ENCODE results near the gene PCDHGA1.
A peak's percentile ranks its signal among the peaks of the same experiment; 100 is the strongest.

PCDHGA1 gene

DNA sequence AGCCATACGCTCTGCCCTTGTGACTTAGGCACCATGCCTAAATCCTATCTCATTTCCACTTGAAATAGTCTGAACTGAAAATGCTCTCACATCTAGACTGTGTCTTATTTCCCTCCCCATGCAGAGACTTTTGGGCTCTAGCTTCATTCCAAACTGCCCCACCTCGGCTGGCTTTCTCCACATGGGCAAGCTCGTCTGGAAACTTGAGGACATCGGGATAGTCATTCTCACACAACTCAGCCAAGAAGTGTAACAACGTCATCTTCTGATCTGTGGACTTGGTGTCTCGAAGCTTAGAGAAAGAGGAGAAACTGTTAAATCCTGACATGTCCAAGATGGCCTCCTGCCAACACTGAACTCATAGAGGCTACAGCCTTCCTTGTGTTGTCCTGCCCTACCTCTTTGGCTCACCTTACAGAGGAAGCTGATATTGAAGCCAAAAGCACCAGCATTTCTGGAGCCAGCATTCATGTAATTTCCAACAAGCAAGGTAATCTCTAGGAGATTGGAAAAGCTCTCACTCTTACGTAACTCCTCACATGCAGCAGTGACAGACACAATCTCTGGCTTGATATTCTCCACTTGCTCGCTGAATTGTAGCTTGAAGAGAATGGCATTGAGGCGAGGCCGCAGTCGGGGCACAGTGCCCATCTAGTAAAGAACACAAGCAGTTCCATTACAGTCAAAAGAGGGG is 198.1 kb downstream of the PCDHGA1 start:
- DNase-seq (ENCODE audit: extremely low read depth in 1 of 2, low read depth in 1 of 2) = no peak

DNA sequence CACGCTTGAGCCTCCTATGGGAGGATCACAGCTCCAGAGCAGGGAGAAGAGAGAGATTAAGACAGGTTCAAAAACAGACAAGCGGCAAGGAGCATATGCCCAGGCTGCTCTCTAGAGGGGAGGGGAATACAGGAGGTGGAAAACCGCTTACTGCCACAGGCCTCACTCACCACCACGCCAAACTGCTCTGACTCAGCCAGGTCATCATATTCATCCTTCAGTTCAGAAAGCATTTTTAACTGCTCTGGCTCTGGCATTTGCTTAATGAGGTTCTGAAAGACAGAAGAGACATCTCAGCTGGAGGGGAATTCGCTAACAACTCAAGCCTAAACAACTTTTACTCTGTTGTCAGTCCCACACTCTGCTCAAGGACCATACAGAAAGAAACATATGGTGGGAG is 198.7 kb downstream of the PCDHGA1 start:
- no peak for DNase-seq (ENCODE audit: extremely low read depth in 1 of 2, low read depth in 1 of 2)

DNA sequence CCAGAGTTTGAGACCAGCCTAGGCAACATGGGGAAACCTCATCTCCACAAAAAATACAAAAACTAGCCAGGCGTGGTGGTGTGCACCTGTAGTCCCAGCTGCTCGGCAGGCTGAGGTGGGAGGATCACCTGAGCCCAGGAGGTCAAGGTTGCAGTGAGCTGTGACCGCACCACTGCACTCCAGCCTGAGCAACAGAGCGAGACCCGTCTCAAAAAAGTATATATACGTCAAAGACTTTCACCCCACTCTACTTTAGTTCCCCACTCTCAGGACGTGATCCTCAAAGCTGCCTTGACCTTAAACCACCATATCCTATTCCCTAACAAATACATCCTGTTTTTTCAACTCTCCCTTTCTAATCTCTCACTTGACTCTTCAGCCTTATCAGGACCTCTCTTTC is 199.6 kb downstream of the PCDHGA1 start:
- no peak for DNase-seq (ENCODE audit: extremely low read depth in 1 of 2, low read depth in 1 of 2)

DNA sequence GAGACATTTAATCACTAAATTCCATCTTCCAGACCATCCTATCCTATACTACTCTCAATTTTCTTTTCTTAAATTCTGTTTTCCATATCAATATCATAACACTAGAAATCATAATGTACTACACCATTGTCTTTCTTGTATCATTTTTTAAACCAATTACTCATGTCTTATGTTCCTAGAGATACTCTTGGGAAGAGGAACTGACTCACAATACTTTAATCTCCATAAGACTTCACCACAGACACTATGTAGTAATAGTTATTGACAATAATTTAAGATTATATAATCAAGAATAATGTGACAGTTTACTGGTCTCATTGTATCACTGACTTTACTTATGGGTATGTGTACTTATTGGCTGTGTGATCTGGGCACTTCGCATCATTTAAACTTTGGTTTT is 202.4 kb downstream of the PCDHGA1 start:
- no peak for DNase-seq (ENCODE audit: extremely low read depth in 1 of 2, low read depth in 1 of 2)

DNA sequence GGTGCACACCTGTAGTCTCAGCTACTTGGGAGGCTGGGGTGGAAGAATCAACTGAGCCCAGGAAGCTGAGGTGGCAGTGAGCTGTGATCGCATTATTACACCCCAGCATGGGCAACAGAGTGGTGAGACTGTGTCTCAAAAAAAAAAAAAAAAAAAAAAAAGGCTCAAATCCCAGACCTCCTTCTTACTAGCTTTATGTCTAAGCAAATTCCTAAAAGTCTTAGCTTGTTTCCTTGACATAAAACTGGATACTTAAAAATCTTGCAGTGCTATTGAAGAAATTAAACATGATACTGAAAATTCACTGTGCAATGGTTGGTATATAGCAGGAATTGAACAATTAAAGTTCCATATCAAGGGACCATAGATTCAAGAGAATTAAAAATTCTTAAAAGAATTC is 203.6 kb downstream of the PCDHGA1 start:
- no peak for DNase-seq (ENCODE audit: extremely low read depth in 1 of 2, low read depth in 1 of 2)

DNA sequence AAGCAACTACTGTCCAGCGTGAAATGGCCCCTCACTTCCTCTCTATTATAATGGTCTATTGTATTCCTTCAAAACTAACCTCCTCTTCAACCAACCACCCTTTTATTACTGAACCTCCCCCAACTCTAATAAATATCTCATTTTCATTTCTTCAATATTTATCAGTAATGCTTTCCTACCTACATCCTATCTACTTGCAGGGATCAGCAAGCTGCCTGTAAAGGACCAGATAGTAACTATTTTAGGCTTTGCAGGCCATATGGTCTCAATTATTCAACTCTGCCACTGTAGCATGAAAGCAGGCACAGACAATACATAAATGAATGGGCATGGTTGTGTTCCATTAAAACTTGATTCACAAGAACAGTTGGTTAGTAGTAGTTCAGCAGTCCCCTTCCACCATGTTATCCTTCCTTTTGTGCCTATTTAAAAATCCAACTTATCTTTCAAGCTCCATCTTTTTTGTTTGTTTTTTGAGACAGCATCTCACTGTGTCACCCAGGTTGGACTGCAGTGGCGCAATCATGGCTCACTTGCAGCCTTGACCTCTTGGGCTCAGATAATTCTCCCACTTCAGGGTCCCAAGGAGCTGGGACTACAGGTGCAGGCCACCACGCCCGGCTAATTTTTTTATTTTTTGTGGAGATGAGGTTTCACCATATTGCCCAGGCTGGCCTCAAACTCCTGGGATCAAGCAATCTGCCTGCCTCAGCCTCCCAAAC is 204.3 kb downstream of the PCDHGA1 start:
- no peak for DNase-seq (ENCODE audit: extremely low read depth in 1 of 2, low read depth in 1 of 2)

DNA sequence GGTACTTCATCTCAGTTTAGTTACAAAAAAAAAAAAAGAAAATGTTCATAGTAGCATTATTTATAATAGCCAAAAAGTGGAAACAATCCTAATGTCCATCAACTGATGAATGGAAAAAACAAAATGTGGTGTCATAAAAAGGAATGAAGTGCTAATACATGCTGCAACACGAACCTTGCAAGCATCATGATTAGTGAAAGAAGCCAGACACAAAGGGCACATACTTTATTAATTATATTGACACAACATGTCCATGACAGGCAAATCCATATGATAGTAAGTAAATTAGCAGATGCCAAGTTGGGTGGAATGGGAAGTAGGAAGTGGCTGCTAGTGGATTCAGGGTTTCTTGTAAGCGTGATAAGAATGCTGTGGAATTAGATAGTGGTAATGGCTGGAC is 212.7 kb downstream of the PCDHGA1 start:
- DNase-seq (ENCODE audit: extremely low read depth in 1 of 2, low read depth in 1 of 2) = no peak

DNA sequence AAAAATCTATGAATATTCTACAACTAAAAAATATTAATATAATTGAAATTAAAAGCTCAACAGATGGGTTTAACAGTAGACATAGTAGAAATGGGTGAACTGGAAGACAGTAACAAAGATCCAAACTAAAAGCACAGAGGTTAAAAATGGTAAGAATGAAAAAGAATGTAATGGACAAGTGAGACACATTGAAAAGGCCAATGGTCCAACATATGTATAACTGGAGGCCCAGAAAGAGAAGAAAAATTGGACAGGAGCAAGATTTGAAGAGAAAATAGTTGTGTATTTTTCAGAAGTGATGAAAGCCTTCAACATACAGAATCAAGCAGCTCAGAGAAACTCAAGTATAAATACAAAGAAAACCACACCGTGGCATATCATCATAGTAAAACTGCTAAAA is 217.2 kb downstream of the PCDHGA1 start:
- DNase-seq (ENCODE audit: extremely low read depth in 1 of 2, low read depth in 1 of 2) = no peak

DNA sequence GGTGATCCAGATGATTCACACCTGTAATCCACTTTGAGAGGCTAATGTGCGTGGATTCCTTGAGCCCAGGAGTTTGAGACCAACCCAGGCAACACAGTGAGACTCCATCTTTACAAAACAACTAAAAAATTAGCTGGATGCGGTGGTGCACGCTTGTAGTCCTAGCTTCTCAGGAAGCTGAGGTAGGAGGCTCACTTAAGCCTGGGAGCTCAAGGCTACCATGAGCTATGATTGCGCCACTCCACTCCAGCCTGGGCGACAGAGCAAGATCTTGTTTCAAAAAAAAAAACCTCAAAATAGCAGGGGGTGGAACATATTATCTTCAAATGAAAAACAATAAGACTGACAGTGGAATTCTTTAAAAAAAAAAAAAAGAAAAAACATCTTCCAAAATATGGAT is 217.6 kb downstream of the PCDHGA1 start:
- no peak for DNase-seq (ENCODE audit: extremely low read depth in 1 of 2, low read depth in 1 of 2)

DNA sequence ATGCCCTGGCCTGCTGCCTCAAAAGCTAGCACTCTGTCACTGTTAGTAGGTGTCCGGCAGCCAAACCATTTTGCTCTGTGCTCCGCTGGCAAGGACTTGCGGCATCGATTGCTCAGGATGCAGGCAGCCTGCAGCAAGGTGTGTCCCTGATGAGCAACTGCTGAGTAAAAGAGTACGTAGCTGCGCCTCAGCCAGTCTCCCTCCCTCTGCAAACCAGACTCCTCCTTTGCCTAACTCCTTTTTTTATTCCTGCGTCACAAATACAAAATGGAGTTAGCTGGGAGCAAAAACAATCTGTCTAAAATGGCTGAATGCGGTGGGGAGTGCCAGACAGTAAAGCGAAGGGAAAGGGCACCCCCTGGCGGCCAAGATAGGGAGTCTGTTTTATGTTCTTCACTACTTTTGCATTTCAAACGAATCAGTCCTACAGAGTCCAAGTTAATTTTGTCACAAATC is 227.4 kb downstream of the PCDHGA1 start:
- DNase-seq (ENCODE audit: extremely low read depth in 1 of 2, low read depth in 1 of 2) = peak; percentile 38 to 59

DNA sequence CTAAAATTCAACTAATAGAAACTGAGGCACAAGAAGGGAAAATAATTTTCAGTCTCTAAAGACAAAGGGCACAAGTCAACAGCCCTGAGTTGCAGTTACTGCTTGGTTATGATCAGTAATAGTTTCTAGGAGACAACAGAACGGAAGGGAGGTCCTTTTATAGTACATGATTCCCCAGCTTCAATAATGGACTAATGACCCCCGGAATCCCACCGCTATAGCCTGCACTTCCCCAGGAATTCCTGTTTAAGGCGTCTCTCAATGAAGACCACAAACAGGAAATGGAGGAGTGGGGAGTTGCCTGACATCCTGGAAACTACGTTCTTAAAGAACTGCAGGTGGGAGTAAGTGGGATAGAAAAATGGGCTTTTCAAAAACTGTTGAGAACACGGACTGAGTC is 227.8 kb downstream of the PCDHGA1 start:
- DNase-seq (ENCODE audit: extremely low read depth in 1 of 2, low read depth in 1 of 2) = no peak

DNA sequence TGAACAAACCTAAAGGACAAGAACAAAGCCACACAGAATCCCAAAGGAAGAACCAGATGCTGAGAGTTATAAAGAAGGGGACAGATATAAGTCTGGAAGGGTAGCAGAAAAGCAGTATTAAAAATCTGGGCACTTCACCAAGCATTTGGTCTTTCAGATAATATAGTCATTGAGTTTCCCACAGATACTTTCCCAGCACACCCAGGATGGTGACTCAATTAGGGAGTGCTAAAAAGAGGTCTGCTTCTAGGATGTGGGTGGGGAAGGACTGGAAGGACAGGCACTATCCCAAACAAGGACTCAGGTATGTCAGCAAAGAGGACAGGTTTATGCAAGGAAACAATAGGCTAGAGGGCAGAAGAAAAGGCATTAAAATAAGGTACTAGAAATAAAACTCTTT is 229.1 kb downstream of the PCDHGA1 start:
- no peak for DNase-seq (ENCODE audit: extremely low read depth in 1 of 2, low read depth in 1 of 2)

DNA sequence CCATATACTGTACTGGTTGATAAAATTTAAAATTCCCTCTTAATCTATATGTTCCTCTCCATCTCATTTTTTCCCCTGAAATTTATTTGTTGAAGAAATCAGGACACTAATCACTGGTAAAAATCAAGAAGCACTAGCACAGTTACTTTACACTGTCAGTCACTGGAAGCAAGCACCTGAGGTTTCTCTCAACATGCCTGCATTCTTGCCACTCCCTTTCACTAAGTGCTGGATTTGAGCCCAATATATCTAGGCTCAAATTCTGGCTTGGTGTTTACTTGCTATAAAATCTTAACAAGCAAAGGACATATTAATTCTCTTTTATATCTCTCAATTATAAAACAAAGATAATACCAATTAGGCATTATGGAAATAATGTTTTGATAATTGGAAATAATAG is 229.8 kb downstream of the PCDHGA1 start:
- DNase-seq (ENCODE audit: extremely low read depth in 1 of 2, low read depth in 1 of 2) = no peak

DNA sequence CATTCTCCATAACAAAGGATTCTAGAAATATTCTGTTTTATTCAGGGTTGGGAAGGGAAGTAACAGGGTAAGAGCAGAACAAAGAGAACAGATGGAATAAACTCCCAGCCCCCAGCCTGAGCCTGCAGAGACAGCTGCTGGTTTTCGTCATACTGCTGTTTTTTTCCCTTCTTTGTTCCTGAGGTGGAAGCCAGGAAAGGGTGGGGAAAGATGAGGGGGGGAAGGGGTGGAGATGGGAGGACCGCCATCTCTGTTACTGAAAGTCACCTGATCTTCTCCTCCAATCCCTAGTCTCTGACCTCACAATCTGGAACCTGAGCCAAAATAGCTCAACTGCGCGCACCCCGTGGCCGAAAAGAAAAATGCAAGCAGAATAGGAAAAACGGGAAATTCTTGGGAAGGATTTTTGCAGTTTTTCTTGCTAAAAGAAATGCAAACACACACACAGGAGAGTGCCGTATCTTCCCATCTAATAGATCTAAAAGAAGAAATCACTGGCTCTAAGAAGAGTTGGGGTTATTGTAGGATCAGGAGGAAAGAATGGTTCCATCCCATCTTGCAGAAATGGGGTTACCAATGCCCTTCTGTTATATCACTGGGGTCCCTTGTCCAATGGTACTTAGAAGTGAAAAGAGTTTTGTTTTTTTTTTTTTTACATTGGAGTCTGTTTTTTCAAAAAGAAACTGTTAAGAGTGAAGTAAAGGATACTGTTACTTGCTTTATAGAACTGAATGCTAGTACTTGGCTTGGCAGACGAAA is 230.6 kb downstream of the PCDHGA1 start:
- no peak for DNase-seq (ENCODE audit: extremely low read depth in 1 of 2, low read depth in 1 of 2)

Data from stimulated activated CD8-positive, alpha-beta memory T cell treated with anti-CD3 and anti-CD28 coated beads, Interleukin-7, amount 100 ng/mL, for 48 hours (primary cell).